Measurements from ENCODE around the gene EXD3.

Gene EXD3

DNA sequence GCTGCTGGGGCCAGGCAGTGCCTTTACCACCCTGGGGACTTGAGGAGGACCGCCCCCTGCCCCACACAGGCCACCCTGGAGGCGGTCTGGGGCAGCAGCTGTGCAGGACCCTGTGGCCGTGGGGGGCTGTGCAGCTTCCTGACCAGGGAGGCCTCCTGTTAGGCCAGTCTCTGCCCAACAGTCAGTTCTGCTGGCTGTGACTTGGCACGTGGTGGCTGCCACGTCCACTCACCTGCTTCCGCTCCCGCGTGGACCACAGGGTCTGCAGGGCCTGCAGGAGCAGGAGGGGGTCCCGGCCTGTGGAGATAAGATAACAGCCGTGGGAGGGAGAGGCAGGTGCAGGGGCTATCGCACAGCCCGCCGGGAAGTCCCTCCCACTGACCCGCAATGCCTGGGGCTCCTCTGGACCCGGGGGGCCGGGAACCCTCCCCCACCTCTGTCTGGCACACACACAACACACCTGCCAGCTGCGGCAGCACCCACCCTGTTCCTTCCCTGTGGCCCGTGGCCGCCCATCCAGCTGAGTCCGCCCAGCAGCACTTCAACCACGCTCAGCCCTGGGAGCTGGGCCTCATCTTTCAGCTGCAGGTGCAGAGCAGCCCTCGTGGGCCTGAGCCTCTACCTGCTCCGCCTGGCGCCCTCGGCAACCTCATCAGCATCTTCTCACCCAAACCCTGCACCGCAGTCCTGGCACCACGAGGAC, 39.7 kb downstream of the EXD3 start:
- H3K9me3 ChIP-seq (ENCODE audit: severe bottlenecking): no peaks in the 10 kb centered on the region
- TF ChIP-seq, protein P1, sequence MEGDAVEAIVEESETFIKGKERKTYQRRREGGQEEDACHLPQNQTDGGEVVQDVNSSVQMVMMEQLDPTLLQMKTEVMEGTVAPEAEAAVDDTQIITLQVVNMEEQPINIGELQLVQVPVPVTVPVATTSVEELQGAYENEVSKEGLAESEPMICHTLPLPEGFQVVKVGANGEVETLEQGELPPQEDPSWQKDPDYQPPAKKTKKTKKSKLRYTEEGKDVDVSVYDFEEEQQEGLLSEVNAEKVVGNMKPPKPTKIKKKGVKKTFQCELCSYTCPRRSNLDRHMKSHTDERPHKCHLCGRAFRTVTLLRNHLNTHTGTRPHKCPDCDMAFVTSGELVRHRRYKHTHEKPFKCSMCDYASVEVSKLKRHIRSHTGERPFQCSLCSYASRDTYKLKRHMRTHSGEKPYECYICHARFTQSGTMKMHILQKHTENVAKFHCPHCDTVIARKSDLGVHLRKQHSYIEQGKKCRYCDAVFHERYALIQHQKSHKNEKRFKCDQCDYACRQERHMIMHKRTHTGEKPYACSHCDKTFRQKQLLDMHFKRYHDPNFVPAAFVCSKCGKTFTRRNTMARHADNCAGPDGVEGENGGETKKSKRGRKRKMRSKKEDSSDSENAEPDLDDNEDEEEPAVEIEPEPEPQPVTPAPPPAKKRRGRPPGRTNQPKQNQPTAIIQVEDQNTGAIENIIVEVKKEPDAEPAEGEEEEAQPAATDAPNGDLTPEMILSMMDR (IDR thresholded peaks at IDR 0.05; ENCODE audit: low read depth, low read length): no peak

DNA sequence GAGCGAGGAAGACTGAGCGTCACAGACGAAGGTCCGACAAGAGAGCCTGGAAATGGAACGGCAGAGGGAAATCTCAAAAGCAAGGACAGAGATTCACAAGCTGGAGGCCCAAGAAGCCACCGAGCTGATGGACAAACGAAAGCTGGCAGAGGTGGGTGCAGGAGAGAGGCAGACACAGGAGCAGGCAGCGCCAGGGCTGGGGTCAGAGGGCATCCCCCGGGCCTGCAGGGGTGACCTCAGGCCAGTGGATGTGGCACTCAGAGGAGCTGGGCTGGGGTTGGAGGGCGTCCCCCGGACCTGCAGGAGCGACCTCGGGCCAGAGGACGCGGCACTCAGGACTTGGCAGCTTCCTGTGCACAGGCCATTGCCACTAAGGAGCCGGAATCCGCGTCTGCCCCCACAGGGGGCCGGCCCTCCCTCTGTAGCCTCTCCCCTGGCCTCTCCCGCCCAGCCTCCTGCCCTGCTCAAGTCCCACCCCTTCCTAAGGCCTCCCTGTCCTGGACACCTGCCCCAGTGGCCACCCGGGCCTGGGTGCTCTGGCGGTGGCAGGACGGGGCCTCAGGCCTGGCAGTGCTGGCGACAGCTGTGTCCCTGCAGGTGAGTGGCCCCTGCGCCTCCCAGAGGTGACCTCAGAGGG, 40.4 kb downstream of the EXD3 start:
- Histone ChIP-seq H3K27me3 (ENCODE audit: insufficient read depth, low read depth, severe bottlenecking) (no peaks in the 10 kb centered on the region), H3K4me3 (ENCODE audit: low read depth, low read length) (no peak overlapping the region), H3K27ac (no peak overlapping the region), H3K9me3 (ENCODE audit: severe bottlenecking) (no peaks in the 10 kb centered on the region), H3K36me3 (no peaks in the 10 kb centered on the region)
- TF ChIP-seq, protein P1 (IDR thresholded peaks at IDR 0.05; ENCODE audit: low read depth, low read length): no peak
- peak; percentile 6 for DNase-seq

More for the DNA sequence above, 39.7 kb downstream of the EXD3 start:
- Histone ChIP-seq H3K27me3 (ENCODE audit: insufficient read depth, low read depth, severe bottlenecking) (no peaks in the 10 kb centered on the region), H3K36me3 (no peaks in the 10 kb centered on the region), H3K4me3 (ENCODE audit: low read depth, low read length) (no peak overlapping the region), H3K27ac (no peak overlapping the region)
- DNase-seq: peak; percentile 7

DNA sequence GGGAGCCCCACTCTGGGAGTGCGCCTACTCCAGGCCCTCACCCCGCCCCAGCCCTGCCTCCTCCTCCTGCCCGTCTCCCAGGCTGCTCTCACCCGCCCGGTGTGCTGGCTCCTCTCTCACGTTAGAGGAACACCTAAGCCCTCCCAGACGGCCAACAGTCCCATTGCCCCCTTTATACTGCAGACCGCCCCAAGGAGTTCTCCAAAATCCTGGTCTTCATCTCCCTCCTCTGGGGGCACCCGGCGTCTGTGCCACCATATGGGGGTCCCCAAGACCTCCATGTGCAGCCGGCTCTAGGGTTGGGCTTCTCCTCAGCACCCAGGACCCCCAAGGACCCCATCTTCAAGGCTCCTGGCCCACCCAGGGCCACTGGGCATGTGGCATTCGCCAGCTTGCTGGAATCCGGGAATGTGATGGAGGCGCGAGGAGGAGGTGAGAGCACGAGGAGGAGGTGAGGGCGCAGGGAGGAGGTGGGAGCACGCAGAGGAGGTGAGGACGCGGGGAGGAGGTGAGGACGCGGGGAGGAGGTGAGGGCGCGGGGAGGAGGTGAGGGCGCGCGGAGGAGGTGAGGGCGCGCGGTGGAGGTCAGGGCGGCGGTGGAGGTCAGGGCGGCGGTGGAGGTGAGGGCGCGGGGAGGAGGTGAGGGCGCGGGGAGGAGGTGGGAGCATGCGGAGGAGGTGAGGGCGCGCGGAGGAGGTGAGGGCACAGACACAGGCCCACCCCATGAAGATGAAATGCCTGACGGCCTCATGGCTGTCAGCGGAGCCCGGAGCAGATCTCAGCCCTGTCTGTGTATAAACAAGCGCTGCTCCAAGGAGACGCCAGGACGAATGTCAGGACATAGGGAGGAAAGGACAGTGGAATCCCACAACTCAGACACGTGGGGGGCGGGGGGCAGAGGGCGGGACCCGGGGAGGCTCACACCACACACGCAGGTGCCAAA, 41.2 kb downstream of the EXD3 start:
- TF ChIP-seq, protein P1 (IDR thresholded peaks at IDR 0.05; ENCODE audit: low read depth, low read length): no peak

DNA sequence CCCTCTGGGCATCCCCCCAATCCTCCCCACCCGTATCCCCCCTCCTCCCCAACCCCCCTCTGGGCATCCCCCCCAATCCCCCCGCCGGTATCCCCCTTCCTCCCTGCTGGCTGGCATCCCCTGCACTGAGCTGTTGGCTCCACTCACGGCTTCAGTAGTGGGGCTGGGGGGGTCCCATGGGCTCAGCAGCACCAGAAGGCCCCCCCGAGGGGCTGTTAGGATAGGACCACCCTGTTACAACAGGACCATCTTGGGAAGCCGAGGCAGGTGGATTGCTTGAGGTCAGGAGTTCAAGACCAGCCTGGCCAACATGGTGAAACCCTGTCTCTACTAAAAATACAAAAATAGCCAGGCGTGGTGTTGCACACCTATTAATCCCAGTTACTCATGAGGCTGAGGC, 42.4 kb downstream of the EXD3 start:
- H3K27ac ChIP-seq: no peak overlapping the region
- no peaks in the 10 kb centered on the region for H3K9me3 ChIP-seq (ENCODE audit: severe bottlenecking)
- TF ChIP-seq, protein P1 (IDR thresholded peaks at IDR 0.05; ENCODE audit: low read depth, low read length): no peak
- DNase-seq: peak; percentile 0
- H3K36me3 ChIP-seq: no peaks in the 10 kb centered on the region
- no peak overlapping the region for H3K4me3 ChIP-seq (ENCODE audit: low read depth, low read length)
- H3K27me3 ChIP-seq (ENCODE audit: insufficient read depth, low read depth, severe bottlenecking): no peaks in the 10 kb centered on the region

More for the DNA sequence above, 41.2 kb downstream of the EXD3 start:
- Histone ChIP-seq H3K4me3 (ENCODE audit: low read depth, low read length) (no peak overlapping the region), H3K27me3 (ENCODE audit: insufficient read depth, low read depth, severe bottlenecking) (no peaks in the 10 kb centered on the region), H3K36me3 (no peaks in the 10 kb centered on the region), H3K9me3 (ENCODE audit: severe bottlenecking) (no peaks in the 10 kb centered on the region), H3K27ac (no peak overlapping the region)
- peak; percentile 6 for DNase-seq

DNA sequence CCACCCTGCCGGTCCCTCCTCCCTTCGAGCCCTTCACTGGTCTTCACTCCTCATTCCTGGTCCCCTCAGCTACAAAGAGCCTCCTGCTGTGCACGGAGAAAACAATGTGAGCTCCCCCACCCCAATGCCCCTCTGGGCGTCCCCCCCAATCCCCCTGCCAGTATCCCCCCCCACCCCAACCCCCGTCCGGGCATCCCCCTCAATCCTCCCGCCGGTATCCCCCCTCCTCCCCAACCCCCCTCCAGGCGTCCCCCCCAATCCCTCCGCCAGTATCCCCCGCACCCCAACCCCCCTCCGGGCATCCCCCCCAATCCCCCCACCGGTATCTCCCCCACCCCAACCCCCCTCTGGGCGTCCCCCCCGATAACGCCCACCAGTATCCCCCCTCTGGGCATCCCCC, 42.8 kb downstream of the EXD3 start:
- Histone ChIP-seq H3K9me3 (ENCODE audit: severe bottlenecking) (no peaks in the 10 kb centered on the region), H3K27ac (no peak overlapping the region), H3K27me3 (ENCODE audit: insufficient read depth, low read depth, severe bottlenecking) (no peaks in the 10 kb centered on the region), H3K4me3 (ENCODE audit: low read depth, low read length) (no peak overlapping the region), H3K36me3 (no peaks in the 10 kb centered on the region)
- no peak for DNase-seq
- TF ChIP-seq, protein P1 (IDR thresholded peaks at IDR 0.05; ENCODE audit: low read depth, low read length): no peak

All from WERI-Rb-1 (cell line).